ENCODE data around the gene LRRC25. TPM values are rescaled to one million over a fixed set of nuclear protein-coding genes. Genes with fewer than 3 reads are reported as not detected.
A peak's percentile ranks its signal among the peaks of the same experiment; 100 is the strongest.

The LRRC25 gene
- total and polyA plus RNA-seq, 4 experiments from 2014 or later: 0.07 to 0.91 (median 0.73) TPM; not detected in 1

DNA sequence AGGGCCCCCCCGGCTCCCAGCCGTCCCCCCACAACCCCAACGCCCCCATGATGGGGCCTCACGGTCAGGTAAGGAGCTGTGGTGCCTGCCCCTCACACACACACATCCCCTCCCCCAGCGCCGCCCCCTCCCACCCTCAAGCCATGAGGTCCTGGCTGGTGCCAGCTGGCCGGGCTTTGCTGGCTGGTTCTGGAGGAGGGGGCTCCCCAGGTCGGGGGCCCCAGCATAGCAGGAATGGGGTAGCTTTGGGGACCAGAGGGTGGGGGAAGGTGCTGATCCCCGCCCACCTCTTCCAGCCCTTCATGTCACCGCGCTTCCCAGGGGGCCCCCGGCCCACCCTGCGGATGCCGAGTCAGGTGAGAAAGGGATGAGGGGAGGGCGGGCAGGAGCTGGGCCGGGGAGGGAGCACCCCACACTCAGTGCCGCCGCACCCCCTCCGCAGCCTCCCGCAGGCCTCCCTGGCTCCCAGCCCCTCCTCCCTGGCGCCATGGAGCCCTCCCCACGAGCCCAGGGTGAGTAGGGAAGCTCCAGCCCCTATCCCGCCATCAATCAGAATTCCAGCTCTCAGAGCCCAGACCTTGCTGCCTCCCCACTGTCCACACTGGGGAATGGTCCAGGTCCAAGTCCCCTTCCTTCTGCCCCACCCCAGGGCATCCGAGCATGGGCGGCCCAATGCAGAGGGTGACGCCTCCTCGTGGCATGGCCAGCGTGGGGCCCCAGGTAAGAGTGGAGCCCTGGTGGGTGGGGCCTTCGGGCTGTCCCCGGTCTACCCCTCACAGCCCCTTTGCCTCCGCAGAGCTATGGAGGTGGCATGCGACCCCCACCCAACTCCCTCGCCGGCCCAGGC is 34.2 kb upstream of the LRRC25 start:
- DNase-seq: no peak
- intact Hi-C loops (cut with micrococcal nuclease): no loop called here
- no peaks in the 10 kb centered on the region for H3K36me3 Mint-ChIP-seq
- ChIA-PET CTCF (ENCODE audit: partially characterized antibody) (interaction anchor here (1.2 kb wide), 1 partner anchor 30 kb away, joined by 3 read pairs; no protein-coding TSS in a partner anchor), POLR2A (ENCODE audit: partially characterized antibody) (interaction anchor here (0.7 to 14.5 kb wide), 4 partner anchors 9 to 151 kb away, joined by 3 to 238 read pairs (median 4); partner anchors contain the start of gene SSBP4)
- peaks cover 7 to 44% (median 20%) of the 10 kb centered on the region in 4 donors for H3K4me1 Mint-ChIP-seq
- Histone ChIP-seq H3K9me3 (ENCODE audit: control insufficient read depth in 1 of 2, low read length in 2 of 2) (no peaks in the 10 kb centered on the region), H3K36me3 (ENCODE audit: insufficient read depth, low read length) (no peaks in the 10 kb centered on the region), H3K27me3 (ENCODE audit: insufficient read depth, low read length) (no peaks in the 10 kb centered on the region), H3K4me3 (ENCODE audit: low read length in 2 of 2) (no peak overlapping the region), H3K27ac (ENCODE audit: low read depth, low read length) (no peak overlapping the region), H3K4me1 (ENCODE audit: insufficient read depth, low read length) (peaks cover 46% of the 10 kb centered on the region)
- H3K27me3 Mint-ChIP-seq: no peaks in the 10 kb centered on the region
- H3K9me3 Mint-ChIP-seq: no peaks in the 10 kb centered on the region
- H3K27ac Mint-ChIP-seq: peak overlapping the region in 1 of 7 donors; percentile 68
- H3K4me3 Mint-ChIP-seq: peak overlapping the region in 1 of 8 donors; percentile 46

DNA sequence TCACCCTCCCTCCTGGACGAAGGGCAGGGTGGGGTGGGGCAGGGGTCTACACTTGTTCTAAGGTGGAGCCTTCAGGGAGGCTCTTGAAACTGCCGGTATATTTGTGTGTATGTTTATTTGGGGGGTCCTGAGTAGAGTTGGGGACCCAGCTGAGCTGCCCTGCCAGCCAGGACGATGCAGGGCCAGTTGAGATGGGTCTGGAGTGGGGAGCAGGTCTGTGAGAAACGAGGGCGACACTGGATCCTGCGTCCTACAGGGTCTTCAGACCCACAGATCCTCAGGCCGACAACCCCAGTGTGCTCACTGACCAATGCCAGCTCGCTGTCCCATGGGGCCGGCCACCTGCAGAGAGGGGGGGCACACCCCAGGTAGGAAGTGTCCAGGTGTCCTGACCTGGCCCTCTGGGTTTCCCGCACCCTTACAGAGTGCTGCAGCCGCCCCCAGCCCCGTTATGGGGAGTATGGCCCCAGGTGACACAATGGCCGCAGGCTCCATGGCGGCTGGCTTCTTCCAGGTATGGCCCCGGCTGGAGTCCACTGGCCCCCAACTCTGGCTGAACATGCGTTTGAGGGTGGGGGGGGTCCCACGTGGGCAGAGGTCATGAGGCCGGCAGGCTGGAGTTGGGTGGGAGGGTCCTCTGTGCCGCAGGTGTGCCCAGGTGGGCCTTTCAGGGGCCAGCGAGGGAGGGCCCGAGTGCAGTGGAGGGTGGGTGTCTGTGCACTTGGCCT is 33.2 kb upstream of the LRRC25 start:
- H3K9me3 Mint-ChIP-seq: no peaks in the 10 kb centered on the region
- Histone ChIP-seq H3K36me3 (ENCODE audit: insufficient read depth, low read length) (no peaks in the 10 kb centered on the region), H3K27me3 (ENCODE audit: insufficient read depth, low read length) (no peaks in the 10 kb centered on the region), H3K4me1 (ENCODE audit: insufficient read depth, low read length) (peaks cover 52% of the 10 kb centered on the region), H3K4me3 (ENCODE audit: low read length in 2 of 2) (no peak overlapping the region), H3K9me3 (ENCODE audit: control insufficient read depth in 1 of 2, low read length in 2 of 2) (no peaks in the 10 kb centered on the region), H3K27ac (ENCODE audit: low read depth, low read length) (peak overlapping the region; percentile 87)
- H3K4me1 Mint-ChIP-seq: peaks cover 8 to 44% (median 19%) of the 10 kb centered on the region in 4 donors
- intact Hi-C loops (cut with micrococcal nuclease): no loop called here
- H3K27me3 Mint-ChIP-seq: no peaks in the 10 kb centered on the region
- peak overlapping the region in 6 of 7 donors; percentile 86 to 95 (median 90) for H3K27ac Mint-ChIP-seq
- CTCF ChIA-PET (ENCODE audit: partially characterized antibody): interaction anchor here (0.5 kb wide), 1 partner anchor 140 kb away, joined by 3 read pairs; no protein-coding TSS in a partner anchor
- POLR2A ChIA-PET (ENCODE audit: partially characterized antibody): interaction anchor here (1.0 to 14.5 kb wide), 2 partner anchors 10 to 13 kb away, joined by 3 to 238 read pairs; partner anchors contain the start of gene SSBP4
- DNase-seq: no peak
- H3K36me3 Mint-ChIP-seq: peaks cover 0 to 3% of the 10 kb centered on the region in 2 donors
- H3K4me3 Mint-ChIP-seq: peak overlapping the region in 4 of 8 donors; percentile 34 to 64 (median 52)

GRCh38 chr19:18429717-18430416 is 32.4 kb upstream of the LRRC25 start:
- ChIA-PET POLR2A (ENCODE audit: partially characterized antibody) (interaction anchor here (1.4 to 14.5 kb wide), 4 partner anchors 11 to 149 kb away, joined by 4 to 238 read pairs (median 13); partner anchors contain the start of genes ELL, JUND and SSBP4), CTCF (ENCODE audit: partially characterized antibody) (interaction anchor here (0.5 kb wide), 1 partner anchor 141 kb away, joined by 3 read pairs; no protein-coding TSS in a partner anchor)
- Mint-ChIP-seq H3K27ac (peak overlapping the region; percentile 86 to 95 (median 91)), H3K27me3 (no peaks in the 10 kb centered on the region), H3K4me3 (peak overlapping the region; percentile 25 to 77 (median 62)), H3K4me1 (peaks cover 8 to 48% (median 24%) of the 10 kb centered on the region in 4 donors), H3K9me3 (no peaks in the 10 kb centered on the region), H3K36me3 (peaks cover 0 to 3% of the 10 kb centered on the region in 2 donors)
- intact Hi-C loops (cut with micrococcal nuclease): loop anchor here (1.0 kb wide), 2 partner anchors 7 to 11 kb away; partner anchors contain the start of gene SSBP4
- Histone ChIP-seq H3K27me3 (ENCODE audit: insufficient read depth, low read length) (no peaks in the 10 kb centered on the region), H3K27ac (ENCODE audit: low read depth, low read length) (peak overlapping the region; percentile 87), H3K4me1 (ENCODE audit: insufficient read depth, low read length) (peaks cover 59% of the 10 kb centered on the region), H3K4me3 (ENCODE audit: low read length in 2 of 2) (peak overlapping the region in 1 of 2 donors; percentile 49), H3K9me3 (ENCODE audit: control insufficient read depth in 1 of 2, low read length in 2 of 2) (no peaks in the 10 kb centered on the region), H3K36me3 (ENCODE audit: insufficient read depth, low read length) (no peaks in the 10 kb centered on the region)
- DNase-seq: no peak

DNA sequence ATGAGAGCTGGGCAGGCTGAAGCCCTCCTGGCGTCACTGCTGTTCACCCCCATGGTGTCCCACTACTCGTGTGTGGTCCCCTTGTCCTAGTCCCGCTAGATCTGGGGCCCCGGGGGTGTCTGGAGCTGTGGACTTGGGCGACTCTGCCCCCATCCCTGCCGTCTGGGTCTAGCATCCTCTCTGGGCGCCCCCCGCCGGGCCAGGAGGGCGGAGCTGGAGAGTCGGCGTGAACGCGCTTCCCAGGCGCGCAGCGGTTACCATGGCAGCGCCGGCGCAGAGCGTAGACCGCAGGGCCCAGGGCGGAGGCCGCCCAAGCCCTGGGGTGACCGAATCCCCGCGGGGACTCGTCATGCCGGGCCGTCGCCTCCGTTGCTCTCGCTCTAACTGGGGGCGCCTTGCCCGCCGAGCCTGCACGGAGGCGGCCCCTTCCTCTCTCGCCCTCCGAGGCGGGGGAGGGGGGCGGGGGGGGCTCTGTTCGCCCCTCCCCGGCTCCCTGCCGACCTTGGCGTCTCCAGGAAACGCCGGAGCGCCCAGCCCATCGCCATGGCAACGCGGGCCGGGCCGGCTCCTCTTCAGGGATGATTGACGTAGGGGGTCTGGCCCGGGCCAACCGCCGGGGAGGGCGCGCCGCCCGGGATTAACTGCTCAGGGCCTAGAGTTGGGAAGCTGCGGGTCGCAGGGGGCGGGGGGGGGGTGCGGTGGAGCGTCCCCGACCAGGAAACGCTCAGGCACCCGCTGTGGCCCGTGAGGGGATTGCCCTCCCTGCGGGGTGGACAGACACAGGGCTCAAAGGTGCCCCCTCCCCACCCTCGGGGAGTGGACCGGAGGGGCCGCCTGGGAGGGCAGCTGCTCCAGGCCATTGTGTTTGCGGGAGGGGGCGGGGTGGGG is 31.6 kb upstream of the LRRC25 start:
- H3K36me3 Mint-ChIP-seq: peaks cover 0 to 3% of the 10 kb centered on the region in 2 donors
- peaks cover 67% of the 10 kb centered on the region for H3K4me1 ChIP-seq (ENCODE audit: insufficient read depth, low read length)
- no peaks in the 10 kb centered on the region for H3K36me3 ChIP-seq (ENCODE audit: insufficient read depth, low read length)
- H3K4me1 Mint-ChIP-seq: peaks cover 14 to 48% (median 30%) of the 10 kb centered on the region in 4 donors
- H3K4me3 ChIP-seq (ENCODE audit: low read length in 2 of 2): peak overlapping the region in 1 of 2 donors; percentile 49
- peak; percentile 90 to 93 (median 91) for DNase-seq
- H3K4me3 Mint-ChIP-seq: peak overlapping the region; percentile 21 to 72 (median 44)
- ChIA-PET POLR2A (ENCODE audit: partially characterized antibody) (interaction anchor here (0.6 to 14.5 kb wide), 11 partner anchors 8 to 491 kb away, joined by 3 to 238 read pairs (median 5); partner anchors contain the start of genes ELL, ISYNA1, JUND and KXD1), CTCF (ENCODE audit: partially characterized antibody) (interaction anchor here (1.0 to 1.5 kb wide), 2 partner anchors 11 to 33 kb away, joined by 3 to 5 read pairs; no protein-coding TSS in a partner anchor)
- intact Hi-C loops (cut with micrococcal nuclease): loop anchor here (1.0 kb wide), 2 partner anchors 8 to 10 kb away; partner anchors contain the start of gene SSBP4
- peak overlapping the region; percentile 87 for H3K27ac ChIP-seq (ENCODE audit: low read depth, low read length)
- H3K27ac Mint-ChIP-seq: peak overlapping the region; percentile 87 to 95 (median 91)
- no peaks in the 10 kb centered on the region for H3K9me3 ChIP-seq (ENCODE audit: control insufficient read depth in 1 of 2, low read length in 2 of 2)
- no peaks in the 10 kb centered on the region for H3K27me3 Mint-ChIP-seq
- no peaks in the 10 kb centered on the region for H3K27me3 ChIP-seq (ENCODE audit: insufficient read depth, low read length)
- H3K9me3 Mint-ChIP-seq: no peaks in the 10 kb centered on the region

DNA sequence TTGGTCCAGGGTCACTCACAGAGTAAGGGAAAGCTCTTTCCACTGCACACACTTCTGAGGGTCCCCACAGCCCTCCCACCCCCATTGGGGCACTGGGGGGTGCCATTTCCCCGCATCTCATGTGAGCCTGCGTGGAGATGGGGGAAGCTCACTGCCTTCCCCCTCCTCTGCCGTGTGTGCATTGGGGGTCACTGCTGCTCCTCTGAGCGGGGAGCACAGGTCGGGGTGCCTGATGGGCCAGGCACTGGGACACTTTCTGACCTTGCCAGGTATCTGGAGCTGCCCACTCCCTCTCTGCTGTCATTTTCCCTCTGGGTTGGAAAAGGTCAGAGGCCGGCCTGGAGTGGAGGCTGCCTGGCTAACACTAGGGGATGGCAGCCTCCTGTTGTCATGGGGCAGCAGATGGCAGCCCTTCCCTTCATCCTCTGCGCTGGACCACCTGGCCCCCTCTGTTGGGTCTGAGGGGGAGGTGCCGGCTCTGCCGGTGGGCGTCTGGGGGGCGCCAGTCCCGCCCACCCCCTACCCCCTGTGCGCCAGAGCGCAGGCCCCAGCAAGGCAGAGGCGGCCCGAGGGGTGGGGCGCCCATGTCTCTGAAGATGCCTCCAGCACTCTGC is 30.9 kb upstream of the LRRC25 start:
- Mint-ChIP-seq H3K4me3 (peak overlapping the region in 6 of 8 donors; percentile 21 to 60 (median 35)), H3K27ac (peak overlapping the region; percentile 61 to 92 (median 87)), H3K4me1 (peaks cover 18 to 55% (median 37%) of the 10 kb centered on the region in 4 donors), H3K36me3 (peaks cover 0 to 3% of the 10 kb centered on the region in 2 donors), H3K9me3 (no peaks in the 10 kb centered on the region), H3K27me3 (no peaks in the 10 kb centered on the region)
- DNase-seq: no peak
- Histone ChIP-seq H3K4me3 (ENCODE audit: low read length in 2 of 2) (peak overlapping the region in 1 of 2 donors; percentile 49), H3K4me1 (ENCODE audit: insufficient read depth, low read length) (peaks cover 75% of the 10 kb centered on the region), H3K36me3 (ENCODE audit: insufficient read depth, low read length) (no peaks in the 10 kb centered on the region), H3K9me3 (ENCODE audit: control insufficient read depth in 1 of 2, low read length in 2 of 2) (no peaks in the 10 kb centered on the region), H3K27me3 (ENCODE audit: insufficient read depth, low read length) (no peaks in the 10 kb centered on the region), H3K27ac (ENCODE audit: low read depth, low read length) (peak overlapping the region; percentile 87)
- intact Hi-C loops (cut with micrococcal nuclease): no loop called here
- ChIA-PET POLR2A (ENCODE audit: partially characterized antibody) (interaction anchor here (1.0 to 14.5 kb wide), 9 partner anchors 9 to 148 kb away, joined by 3 to 238 read pairs (median 5); partner anchors contain the start of genes ELL, ISYNA1, JUND and KXD1), CTCF (ENCODE audit: partially characterized antibody) (interaction anchor here (1.0 to 1.5 kb wide), 3 partner anchors 12 to 34 kb away, joined by 3 to 5 read pairs (median 3); no protein-coding TSS in a partner anchor)
